Measurements from ENCODE around the gene TPRG1.

- TF ChIP-seq CTCF (IDR thresholded peaks at IDR 0.05) (no peak), POLR2AphosphoS5 (IDR thresholded peaks at IDR 0.05) (no peak), POLR2A (IDR thresholded peaks at IDR 0.05) (no peak)
These were observed 104.1 kb downstream of the TPRG1 start for GRCh38 chr3:189275852-189276251.

Data from prostate gland (tissue), 2 donors.